Effector memory CD4-positive, alpha-beta T cell (primary cell): ENCODE data around the gene SBK3.

Experiments
- DNase-seq, 3 donors: peaks; one replicate each; pipeline ENCODE4 v3.0.0-alpha.2; 2020
- H3K27ac ChIP-seq: 2 replicates; pipeline ENCODE4 v1.7.0; 2013; ENCODE audit warnings: mild to moderate bottlenecking, low read length, moderate library complexity; ENCODE audit not compliant: insufficient read depth, poor library complexity, severe bottlenecking
- H3K27me3 ChIP-seq: replicated peaks from 2 replicates; pipeline ENCODE4 v1.7.0; 2013; ENCODE audit warnings: mild to moderate bottlenecking, low read length; ENCODE audit not compliant: insufficient read depth, control insufficient read depth, poor library complexity, severe bottlenecking
- H3K36me3 ChIP-seq: 2 replicates; pipeline ENCODE4 v1.7.0; 2013; ENCODE audit warnings: mild to moderate bottlenecking, low read length, moderate library complexity; ENCODE audit not compliant: control insufficient read depth, insufficient read depth
- H3K4me1 ChIP-seq: 2 replicates; pipeline ENCODE4 v1.7.0; 2013; ENCODE audit warnings: low read length, mild to moderate bottlenecking; ENCODE audit not compliant: control insufficient read depth, insufficient read depth, poor library complexity, severe bottlenecking
- H3K4me3 ChIP-seq: 2 replicates; pipeline ENCODE4 v1.7.0; 2013; ENCODE audit warnings: low read length, low read depth, mild to moderate bottlenecking; ENCODE audit not compliant: insufficient read depth, poor library complexity, severe bottlenecking
- H3K9me3 ChIP-seq: 2 replicates; pipeline ENCODE4 v1.7.0; 2013; ENCODE audit warnings: mild to moderate bottlenecking, low read length, moderate library complexity; ENCODE audit not compliant: control insufficient read depth

Gene SBK3

GRCh38 chr19:55542292-55542855, 3.0 kb downstream of the SBK3 start:
- no peak overlapping the region for H3K27ac ChIP-seq
- H3K36me3 ChIP-seq: no peaks in the 10 kb centered on the region
- no peak overlapping the region for H3K4me3 ChIP-seq
- no peaks in the 10 kb centered on the region for H3K9me3 ChIP-seq
- H3K4me1 ChIP-seq: no peaks in the 10 kb centered on the region
- H3K27me3 ChIP-seq: no peaks in the 10 kb centered on the region
- no peak for DNase-seq

- H3K27ac ChIP-seq: no peak overlapping the region
- H3K9me3 ChIP-seq: no peaks in the 10 kb centered on the region
- no peak overlapping the region for H3K4me3 ChIP-seq
- DNase-seq: no peak
- no peaks in the 10 kb centered on the region for H3K4me1 ChIP-seq
- no peaks in the 10 kb centered on the region for H3K36me3 ChIP-seq
- no peaks in the 10 kb centered on the region for H3K27me3 ChIP-seq
Observed at GRCh38 chr19:55541091-55541490, 4.3 kb downstream of the SBK3 start.

- Histone ChIP-seq H3K27me3 (no peaks in the 10 kb centered on the region), H3K9me3 (no peaks in the 10 kb centered on the region), H3K4me3 (no peak overlapping the region), H3K4me1 (no peaks in the 10 kb centered on the region), H3K36me3 (no peaks in the 10 kb centered on the region), H3K27ac (no peak overlapping the region)
- DNase-seq: no peak
Observed at GRCh38 chr19:55540619-55541018, 4.7 kb downstream of the SBK3 start.

- Histone ChIP-seq H3K36me3 (no peaks in the 10 kb centered on the region), H3K9me3 (no peaks in the 10 kb centered on the region), H3K27me3 (no peaks in the 10 kb centered on the region), H3K4me3 (no peak overlapping the region), H3K27ac (no peak overlapping the region), H3K4me1 (no peaks in the 10 kb centered on the region)
- DNase-seq: no peak
Observed at GRCh38 chr19:55539090-55539984, 6.0 kb downstream of the SBK3 start.

GRCh38 chr19:55538132-55538531, 7.2 kb downstream of the SBK3 start:
- no peak overlapping the region for H3K27ac ChIP-seq
- no peaks in the 10 kb centered on the region for H3K9me3 ChIP-seq
- no peaks in the 10 kb centered on the region for H3K27me3 ChIP-seq
- H3K4me1 ChIP-seq: no peaks in the 10 kb centered on the region
- no peaks in the 10 kb centered on the region for H3K36me3 ChIP-seq
- H3K4me3 ChIP-seq: no peak overlapping the region
- DNase-seq: no peak

- no peaks in the 10 kb centered on the region for H3K9me3 ChIP-seq
- H3K27ac ChIP-seq: no peak overlapping the region
- no peak for DNase-seq
- no peaks in the 10 kb centered on the region for H3K27me3 ChIP-seq
- H3K4me1 ChIP-seq: no peaks in the 10 kb centered on the region
- H3K36me3 ChIP-seq: no peaks in the 10 kb centered on the region
- no peak overlapping the region for H3K4me3 ChIP-seq
Observed at GRCh38 chr19:55537741-55538111, 7.6 kb downstream of the SBK3 start.

- Histone ChIP-seq H3K36me3 (no peaks in the 10 kb centered on the region), H3K9me3 (no peaks in the 10 kb centered on the region), H3K27me3 (no peaks in the 10 kb centered on the region), H3K4me3 (no peak within 1 kb of the TSS), H3K27ac (no peak within 1 kb of the TSS), H3K4me1 (no peaks in the 10 kb centered on the region)
- no peak for DNase-seq
Observed at GRCh38 chr19:55536951-55537740, 8.2 kb downstream of the SBK3 start, which contains the start of gene SBK2. SBK2 (minus strand) TSS chr19:55537133; CDS start chr19:55536294, 839 bp downstream.

- Histone ChIP-seq H3K9me3 (no peaks in the 10 kb centered on the region), H3K36me3 (no peaks in the 10 kb centered on the region), H3K27me3 (no peaks in the 10 kb centered on the region), H3K27ac (no peak overlapping the region), H3K4me1 (no peaks in the 10 kb centered on the region), H3K4me3 (no peak overlapping the region)
- no peak for DNase-seq
Observed at GRCh38 chr19:55536366-55536765, 9.0 kb downstream of the SBK3 start.

GRCh38 chr19:55535965-55536350, 9.4 kb downstream of the SBK3 start:
- Histone ChIP-seq H3K4me3 (no peak overlapping the region), H3K36me3 (no peaks in the 10 kb centered on the region), H3K4me1 (no peaks in the 10 kb centered on the region), H3K27me3 (no peaks in the 10 kb centered on the region), H3K27ac (no peak overlapping the region), H3K9me3 (no peaks in the 10 kb centered on the region)
- no peak for DNase-seq
